Endothelial cell of umbilical vein (primary cell): ENCODE data around the gene BCO1.

Source experiments
- EZH2 ChIP-seq: IDR thresholded peaks from 2 replicates; pipeline ENCODE4 v1.6.1; 2012; ENCODE audit warnings: borderline replicate concordance, low read depth, mild to moderate bottlenecking, moderate library complexity, low read length, inconsistent platforms; ENCODE audit not compliant: severe bottlenecking
- GATA2 ChIP-seq: IDR thresholded peaks from 2 replicates; pipeline ENCODE4 v1.7.0; 2011; ENCODE audit warnings: low read depth, mild to moderate bottlenecking, moderate library complexity, mixed read lengths, low read length; ENCODE audit not compliant: insufficient read length, insufficient read depth
- MYC ChIP-seq: IDR thresholded peaks from one replicate; pipeline ENCODE4 v1.6.1; 2011; ENCODE audit warnings: mild to moderate bottlenecking, low read depth, low read length
- POLR2A ChIP-seq: IDR thresholded peaks from 2 replicates; pipeline ENCODE4 v1.6.1; 2012; ENCODE audit warnings: low read depth, mild to moderate bottlenecking, control low read depth, low read length
- POLR2AphosphoS5 ChIP-seq: IDR thresholded peaks from 2 replicates; pipeline ENCODE4 v1.6.1; 2012; ENCODE audit warnings: low read depth, mild to moderate bottlenecking, control low read depth, low read length, moderate library complexity; ENCODE audit not compliant: insufficient read depth
- TF ChIP-seq, protein P1 (sequence below), 2 donors: IDR thresholded peaks; 1 replicate in 1 of 2; 2 replicates in 1 of 2; pipeline ENCODE4 v1.5.1; 2011; ENCODE audit warnings: low read length in 2 of 2, mild to moderate bottlenecking in 2 of 2, moderate library complexity in 2 of 2, control low read depth in 1 of 2, inconsistent platforms in 1 of 2, low read depth in 1 of 2; ENCODE audit not compliant: insufficient read depth in 1 of 2; ENCODE audit errors: extremely low read depth in 1 of 2
- TF ChIP-seq, protein P2 (sequence below): IDR thresholded peaks from 2 replicates; pipeline ENCODE4 v1.6.1; 2011; ENCODE audit not compliant: insufficient read depth, insufficient read length

DNA sequence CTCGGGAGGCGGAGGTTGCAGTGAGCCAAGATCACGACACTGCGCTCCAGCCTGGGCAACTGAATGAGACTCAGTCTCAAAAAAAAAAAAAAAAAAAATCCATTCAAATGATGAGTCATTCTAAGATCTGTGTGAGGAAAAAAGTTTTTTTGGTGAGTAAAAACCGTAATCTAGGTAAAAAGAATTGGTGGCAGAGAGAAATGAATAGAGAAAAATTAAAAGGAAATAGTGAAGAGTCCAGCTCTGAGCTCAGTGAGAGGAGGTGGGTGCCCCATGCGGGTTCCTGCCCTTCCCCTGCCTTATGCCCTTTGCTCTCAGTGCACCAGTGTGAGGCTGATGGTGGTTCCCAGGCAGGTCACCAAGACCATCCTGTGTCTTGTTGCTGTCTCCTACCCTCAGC lies 97.2 kb downstream of the BCO1 start:
- TF ChIP-seq, protein P1, sequence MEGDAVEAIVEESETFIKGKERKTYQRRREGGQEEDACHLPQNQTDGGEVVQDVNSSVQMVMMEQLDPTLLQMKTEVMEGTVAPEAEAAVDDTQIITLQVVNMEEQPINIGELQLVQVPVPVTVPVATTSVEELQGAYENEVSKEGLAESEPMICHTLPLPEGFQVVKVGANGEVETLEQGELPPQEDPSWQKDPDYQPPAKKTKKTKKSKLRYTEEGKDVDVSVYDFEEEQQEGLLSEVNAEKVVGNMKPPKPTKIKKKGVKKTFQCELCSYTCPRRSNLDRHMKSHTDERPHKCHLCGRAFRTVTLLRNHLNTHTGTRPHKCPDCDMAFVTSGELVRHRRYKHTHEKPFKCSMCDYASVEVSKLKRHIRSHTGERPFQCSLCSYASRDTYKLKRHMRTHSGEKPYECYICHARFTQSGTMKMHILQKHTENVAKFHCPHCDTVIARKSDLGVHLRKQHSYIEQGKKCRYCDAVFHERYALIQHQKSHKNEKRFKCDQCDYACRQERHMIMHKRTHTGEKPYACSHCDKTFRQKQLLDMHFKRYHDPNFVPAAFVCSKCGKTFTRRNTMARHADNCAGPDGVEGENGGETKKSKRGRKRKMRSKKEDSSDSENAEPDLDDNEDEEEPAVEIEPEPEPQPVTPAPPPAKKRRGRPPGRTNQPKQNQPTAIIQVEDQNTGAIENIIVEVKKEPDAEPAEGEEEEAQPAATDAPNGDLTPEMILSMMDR (IDR thresholded peaks at IDR 0.05; ENCODE audit: extremely low read depth in 1 of 2, insufficient read depth in 1 of 2, low read depth in 1 of 2, low read length in 2 of 2): no peak
- TF ChIP-seq GATA2 (no peak), MYC (no peak), POLR2AphosphoS5 (no peak), POLR2A (no peak), EZH2 (no peak)
- TF ChIP-seq, protein P2, sequence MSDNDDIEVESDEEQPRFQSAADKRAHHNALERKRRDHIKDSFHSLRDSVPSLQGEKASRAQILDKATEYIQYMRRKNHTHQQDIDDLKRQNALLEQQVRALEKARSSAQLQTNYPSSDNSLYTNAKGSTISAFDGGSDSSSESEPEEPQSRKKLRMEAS: no peak
